HG03064 (cell line): ENCODE results near the gene SPPL3.
"Not testable (repeated sequence)": the region's sequence is repeated elsewhere in the genome, so short reads cannot be mapped to it uniquely, and the experiment has no call there.

Experiments used
- ATAC-seq: cut with Tn5 transposase; IDR thresholded peaks from one replicate; pipeline ENCODE4 v1.9.1; 2021; ENCODE audit warnings: low read depth; ENCODE audit not compliant: unreplicated experiment

The SPPL3 gene

DNA sequence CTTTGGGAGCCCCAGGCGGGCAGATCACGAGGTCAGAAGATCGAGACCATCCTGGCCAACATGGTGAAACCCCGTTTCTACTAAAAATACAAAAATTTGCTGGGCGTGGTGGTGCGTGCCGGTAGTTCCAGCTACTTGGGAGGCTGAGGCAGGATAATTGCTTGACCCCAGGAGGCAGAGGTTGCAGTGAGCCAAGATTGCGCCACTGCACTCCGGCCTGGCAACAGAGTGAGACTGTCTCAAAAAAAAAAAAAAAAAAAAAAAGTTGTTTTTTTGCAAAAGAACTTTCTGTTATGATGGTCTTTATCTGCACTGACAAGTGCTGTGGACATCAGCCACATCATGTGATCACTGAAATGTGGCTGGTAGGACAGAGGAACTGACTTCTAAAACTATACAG, 111.7 kb downstream of the SPPL3 start:
- ATAC-seq, result not testable (repeated sequence)

DNA sequence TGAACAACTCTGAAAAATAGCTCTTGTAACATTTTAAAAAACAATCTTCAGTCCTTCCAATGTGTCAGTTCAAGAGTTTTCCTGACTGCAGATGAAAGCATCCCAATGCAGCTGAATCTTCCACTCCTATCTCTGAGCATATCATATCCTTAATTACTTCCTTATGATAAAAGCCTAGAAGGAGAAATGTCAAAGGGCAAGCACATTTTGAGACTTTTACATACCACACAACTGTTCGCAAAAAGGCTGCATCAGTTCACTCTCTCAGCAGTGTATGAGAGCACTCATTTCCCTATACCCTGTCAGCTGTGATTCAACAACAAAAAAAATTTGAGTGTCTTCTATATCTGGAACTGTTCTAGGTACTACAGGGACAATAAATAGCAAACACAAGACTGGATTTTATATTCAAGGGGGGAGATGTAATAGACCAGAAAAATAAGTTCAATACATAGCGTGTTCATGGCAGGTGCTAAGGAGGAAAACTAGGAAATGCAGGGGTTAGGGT, 112.4 kb downstream of the SPPL3 start:
- no peak for ATAC-seq

DNA sequence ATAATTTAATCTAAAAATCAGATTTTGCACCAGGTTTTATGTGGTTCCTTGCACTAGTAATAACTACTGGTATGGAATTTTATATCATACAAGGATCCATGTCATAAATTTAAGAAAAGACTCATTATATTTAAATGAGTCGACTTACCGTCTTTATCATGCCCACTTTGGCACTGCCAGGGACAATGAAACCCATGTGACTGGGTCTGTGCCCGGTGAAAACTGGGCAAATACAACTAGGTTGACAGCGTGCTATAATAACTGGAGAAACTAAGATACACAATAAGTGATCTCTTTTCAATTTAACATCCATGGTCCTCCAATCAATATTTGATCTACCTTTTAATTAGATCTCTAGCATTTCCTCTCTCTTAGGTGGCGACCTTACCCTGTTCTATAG, 114.0 kb downstream of the SPPL3 start:
- ATAC-seq, result no peak

DNA sequence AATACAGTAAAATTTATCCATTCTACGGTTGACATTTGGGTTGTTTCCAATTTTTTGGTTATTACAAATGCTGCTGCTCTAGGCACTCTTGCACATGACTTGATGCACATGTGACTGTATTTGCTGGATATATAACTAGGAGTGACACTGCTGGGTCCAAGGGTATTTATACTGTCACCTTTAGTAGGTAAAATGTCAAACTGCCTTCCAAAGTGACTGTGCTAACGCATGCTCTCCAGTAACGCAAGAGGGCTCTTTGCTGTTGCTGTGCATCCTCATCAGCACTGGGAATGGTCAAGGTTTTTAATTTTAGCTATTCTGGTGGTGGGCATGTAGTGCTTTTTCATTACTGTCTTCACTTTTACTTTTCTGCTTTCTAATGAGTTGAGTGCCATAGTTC, 116.3 kb downstream of the SPPL3 start:
- no peak for ATAC-seq

DNA sequence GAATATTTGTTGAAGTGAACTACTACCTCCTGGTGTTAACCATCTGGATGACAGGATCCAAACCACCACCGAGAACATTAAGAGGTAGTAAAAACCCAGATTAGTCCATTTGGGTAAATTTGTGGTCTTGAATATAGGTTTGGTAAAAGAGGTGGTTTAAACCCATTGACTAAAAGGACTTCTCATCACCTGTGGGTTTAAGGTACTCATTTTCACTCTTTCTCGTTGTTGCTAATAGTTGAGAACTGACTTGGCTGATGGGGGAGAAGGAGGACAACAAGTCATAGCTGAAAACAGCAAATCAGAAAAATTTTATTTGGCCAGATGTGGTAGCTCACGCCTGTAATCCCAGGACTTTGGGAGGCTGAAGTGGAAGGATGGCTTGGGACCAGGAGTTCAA, 119.4 kb downstream of the SPPL3 start:
- no peak for ATAC-seq

DNA sequence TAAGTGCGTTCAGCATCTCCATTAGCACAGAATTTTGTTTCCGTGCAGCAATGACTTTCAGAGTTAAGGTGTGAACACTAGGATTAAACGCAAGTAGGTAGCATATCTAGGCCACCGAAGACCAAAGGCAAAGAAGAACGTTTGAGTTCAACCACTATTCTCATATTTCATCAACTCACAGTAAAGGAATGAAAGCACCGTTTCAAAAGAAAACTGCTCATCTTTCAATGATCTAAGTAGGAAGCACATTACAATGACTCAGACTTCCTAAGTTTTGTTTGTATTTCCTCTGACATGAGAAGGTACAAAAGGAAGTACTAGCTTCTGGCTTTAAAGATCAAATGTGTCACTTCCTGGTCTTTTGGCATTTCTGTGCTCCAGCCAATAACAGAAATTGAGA, 121.0 kb downstream of the SPPL3 start:
- no peak for ATAC-seq

DNA sequence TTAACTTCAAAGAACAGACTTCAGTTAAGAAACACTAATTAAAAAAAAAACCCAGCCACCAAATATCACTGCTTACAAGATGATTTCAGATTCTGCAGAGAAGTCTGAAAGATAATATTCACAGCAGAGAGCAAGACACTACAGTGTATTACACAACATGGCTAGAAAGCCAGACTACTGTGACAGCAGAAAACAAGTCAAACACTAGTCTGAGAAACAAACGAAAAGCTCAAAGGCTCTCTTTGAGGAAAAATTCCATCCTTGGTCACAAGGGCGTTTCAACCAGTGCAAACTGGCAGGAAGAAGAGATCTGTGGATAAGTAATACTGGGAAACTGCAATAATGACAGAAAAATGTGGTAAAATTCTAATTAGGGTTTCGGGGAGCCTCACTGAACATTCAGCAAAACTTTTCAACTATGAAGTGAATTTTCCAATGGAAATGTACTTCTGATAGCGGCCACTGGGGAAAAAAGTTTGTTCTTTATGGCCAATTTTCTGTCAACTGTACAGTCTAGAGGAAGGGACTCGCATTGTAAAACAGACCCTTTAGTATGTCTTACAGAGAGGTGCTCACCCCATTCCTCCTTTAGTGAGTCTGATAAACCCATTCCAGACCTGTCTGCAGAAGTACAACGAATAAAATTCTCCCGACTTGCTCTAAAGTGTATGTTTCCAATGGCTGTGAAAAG, 128.2 kb downstream of the SPPL3 start:
- ATAC-seq, result no peak

DNA sequence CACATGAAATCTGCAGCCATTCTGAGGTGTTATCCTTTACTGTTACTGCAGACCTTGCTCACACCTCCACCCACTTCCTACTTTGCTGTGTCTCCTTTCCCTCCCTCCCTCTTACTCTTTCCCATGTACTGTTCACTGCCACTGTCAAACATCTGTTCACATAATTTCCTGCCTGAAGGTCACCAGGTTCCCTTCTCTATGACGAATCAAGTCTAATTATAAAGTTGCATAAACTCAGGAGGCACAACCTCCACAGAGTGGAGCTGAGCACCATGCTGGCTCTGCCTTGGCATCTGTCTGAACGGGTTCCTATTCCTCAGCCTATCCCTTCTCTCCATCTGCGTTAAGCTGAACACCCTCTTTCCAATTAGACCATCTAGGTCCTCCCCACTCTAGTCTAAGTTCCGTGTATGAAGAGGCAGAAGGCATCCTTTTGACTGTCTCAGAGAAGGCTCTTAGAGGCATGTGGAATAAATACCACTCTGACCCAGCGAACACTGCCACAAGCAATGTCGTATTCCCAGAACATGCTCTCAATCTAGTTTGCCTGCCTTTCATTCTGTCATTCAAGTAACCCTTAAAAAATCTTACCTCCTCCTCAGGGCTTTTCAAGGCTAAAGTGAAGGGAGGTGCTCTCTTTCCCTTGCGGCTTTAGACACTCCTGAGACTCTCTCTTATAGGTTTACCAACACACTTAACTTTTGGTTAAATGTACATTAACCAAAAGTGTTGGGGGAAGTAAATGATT, 129.8 kb downstream of the SPPL3 start:
- no peak for ATAC-seq

DNA sequence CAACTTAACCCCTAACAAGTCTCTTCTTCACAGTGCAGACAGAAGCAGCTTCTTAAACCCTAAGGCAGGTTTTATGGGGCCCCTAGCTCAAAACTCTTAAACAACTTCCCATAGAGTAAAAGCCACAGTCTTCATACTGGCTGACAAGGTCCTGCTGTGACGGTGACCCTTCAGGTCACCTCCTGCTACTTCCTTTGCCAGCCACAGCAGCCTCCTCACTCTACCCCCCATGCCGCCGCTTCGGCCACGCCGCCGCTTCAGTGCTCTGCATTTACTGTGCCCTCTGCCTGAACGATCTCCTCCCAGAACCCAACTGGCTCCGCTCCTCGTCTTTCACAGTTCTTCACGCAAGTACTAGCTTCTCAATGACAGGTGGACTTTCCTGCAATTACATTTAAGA, 133.1 kb downstream of the SPPL3 start:
- no peak for ATAC-seq

DNA sequence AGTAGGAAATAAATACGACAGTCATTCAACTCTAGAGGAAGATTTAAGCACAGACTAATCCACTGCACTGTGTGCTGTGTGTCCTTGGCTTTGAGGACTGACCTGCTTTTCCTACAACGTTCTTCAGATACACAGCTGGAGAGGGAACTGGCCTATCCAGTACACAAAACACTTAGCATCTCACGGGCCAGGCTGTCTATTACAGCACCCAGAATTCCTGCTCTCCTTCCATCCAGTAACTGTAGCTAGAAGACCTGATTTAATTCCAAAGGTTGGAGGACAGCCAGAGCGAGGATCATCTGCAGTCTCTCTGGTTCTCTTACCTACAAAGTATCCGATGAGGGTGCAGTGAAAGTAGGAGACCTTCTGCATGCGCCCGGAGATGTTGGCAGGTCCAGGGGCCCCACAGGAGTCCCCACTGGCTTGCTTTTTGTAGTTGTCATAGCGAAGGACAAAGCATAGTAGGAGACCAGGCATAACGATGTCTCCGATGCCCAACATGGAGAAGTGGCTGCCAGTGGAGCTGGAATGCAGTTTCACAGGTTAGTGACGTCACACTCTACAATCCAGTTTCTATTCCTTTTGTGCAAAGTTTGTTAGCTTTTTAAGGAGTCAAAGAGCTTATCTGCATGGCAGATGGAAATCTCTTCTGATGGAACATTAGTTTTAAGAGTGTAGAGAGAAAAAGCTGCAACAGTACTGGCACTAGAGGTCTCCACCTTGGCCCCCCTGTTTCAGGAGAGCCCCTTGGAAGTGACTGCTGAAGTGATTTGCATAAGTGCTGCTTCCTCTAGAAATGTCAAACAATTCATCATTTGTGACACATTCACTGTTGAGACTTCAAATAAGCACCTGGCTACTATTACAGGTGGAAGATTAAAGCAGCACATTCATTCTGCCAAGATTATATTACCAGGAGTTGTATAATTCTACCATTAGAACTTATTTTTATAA, 136.8 kb downstream of the SPPL3 start:
- ATAC-seq, result no peak

DNA sequence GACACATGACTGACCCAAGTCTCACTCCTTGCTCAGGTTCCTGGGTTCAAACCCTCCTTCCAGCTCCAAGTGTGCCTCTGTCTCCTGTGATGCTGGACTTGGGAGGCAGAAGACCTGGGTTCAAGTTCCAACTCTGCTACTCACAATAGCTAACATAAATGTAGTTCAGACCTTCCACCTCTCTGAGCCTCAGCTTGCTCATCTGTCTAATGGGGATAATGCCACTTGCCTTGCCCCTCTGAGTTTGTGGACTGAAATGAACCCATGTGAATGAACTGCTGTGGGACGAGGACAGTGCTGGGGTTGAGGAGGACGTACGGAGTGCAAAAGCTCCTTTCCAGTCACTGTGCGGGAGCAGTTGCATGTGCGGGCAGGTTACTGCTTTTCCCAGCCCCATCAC, 137.6 kb downstream of the SPPL3 start:
- ATAC-seq, result no peak

DNA sequence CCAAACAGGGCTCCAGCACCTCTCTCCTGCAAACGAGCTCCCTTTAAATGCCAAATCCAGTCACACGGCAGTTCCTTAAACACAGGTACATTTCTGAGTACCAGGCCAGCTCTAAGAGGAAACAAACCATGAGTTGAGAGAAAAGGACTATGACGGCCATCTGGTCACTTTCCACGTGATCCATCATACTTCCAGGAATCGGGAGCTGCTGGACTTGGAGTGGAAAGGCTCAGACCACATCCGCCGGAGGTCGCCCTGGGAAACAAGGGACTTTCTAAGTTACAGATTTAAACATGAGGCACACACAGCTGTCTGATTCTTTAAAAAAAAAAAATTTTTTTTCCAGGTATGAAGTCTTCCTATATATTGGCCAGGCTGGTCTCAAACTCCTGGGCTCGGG, 139.3 kb downstream of the SPPL3 start:
- no peak for ATAC-seq

DNA sequence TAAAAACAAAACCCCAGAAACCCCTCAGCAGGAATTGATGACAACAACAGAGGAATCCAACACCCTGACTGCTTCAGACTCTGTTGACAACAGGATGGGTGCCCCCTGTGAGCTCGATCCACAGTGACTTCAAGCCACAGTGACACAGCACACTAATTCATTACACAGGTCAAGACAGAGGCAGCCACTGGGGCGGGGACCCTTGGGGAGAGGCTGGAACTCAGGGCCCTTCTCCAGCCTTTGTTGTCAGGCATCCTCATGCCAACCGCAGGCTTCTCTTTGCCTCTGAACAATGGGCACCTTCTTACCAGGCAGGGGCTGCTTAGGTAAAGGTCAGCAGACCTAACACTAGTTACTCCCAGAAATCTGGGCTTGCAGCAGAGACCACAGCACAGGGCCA, 140.9 kb downstream of the SPPL3 start:
- no peak for ATAC-seq

DNA sequence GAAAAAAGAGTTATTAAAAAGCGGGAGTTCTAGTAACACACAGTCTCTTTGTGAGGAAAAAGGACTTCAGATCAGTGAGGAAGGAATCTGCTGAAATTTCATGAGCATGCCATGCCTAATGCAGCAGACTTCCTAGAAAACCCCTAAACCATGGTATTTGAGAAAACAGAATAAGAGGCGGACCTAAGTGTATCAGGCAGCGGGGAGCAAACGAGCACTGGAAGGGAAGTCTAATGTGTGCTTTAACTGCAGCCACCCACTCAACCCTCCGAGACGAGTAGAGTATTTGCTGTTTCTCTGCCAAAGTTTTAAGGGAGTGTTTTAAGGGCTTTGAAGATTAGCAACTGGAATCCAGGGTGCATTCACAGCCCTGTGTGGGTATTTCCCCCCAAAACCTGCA, 142.1 kb downstream of the SPPL3 start:
- no peak for ATAC-seq

DNA sequence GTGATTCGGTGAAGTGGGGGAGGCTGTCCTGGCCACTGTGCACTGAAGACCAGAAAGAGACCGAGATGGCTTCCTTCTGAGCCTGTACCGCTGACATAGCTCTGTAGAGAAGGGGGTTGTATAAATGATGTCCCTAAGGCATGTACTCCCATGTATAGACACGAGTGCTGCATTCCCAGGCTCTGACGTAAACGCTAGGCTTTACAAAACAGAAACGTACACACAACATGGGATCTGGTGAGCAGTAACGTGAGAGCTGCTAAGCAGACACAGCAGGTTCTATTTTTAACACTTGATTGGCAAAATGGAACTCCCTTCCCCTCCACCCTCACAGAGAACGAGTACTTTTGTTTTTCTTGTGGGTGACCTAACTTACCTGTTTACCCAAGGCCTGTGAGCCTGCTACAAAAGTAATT, 142.6 kb downstream of the SPPL3 start:
- no peak for ATAC-seq

DNA sequence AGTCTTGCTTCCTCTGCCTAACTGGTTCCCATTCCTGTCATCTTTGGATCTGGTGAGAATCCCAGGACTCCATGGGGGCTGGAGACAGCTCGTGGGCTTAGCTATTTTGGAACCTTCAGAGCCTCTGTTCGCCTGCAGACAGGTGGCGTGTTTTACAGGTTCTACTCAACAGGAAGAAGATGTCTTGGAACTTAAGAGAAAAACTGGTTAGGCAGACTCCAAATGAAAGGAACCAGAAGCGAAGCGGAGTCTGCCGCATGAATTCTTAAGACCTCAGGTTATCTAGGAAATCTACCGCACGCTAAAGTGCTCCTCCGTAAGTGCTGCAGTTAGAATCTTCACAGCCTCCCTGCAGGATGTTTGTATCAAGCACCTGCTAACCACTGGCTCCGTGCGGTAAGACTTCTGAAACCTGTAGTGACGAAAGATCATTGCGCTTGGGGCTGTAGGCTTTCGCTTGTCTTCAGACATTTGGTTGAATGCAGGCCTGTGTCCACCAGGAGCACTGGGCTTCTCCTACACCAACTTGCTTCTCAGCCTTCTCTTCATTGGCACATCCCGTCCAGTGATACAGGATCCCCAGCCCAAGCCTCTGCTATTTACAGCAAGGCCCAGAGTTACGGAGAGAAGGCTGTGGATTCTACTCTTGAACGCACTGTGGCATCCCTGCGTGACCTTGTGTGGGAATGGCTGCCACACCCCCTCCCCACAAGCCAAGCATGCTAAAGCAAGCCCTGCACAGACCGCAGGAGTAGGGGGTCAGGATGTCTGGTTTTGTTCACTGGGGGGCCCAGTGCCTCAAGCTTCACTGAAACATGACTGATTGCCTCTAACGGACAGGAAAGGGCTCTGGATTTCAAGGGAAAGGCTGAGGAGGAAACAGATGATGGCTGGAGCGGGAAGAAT, 143.6 kb downstream of the SPPL3 start:
- ATAC-seq, result no peak

DNA sequence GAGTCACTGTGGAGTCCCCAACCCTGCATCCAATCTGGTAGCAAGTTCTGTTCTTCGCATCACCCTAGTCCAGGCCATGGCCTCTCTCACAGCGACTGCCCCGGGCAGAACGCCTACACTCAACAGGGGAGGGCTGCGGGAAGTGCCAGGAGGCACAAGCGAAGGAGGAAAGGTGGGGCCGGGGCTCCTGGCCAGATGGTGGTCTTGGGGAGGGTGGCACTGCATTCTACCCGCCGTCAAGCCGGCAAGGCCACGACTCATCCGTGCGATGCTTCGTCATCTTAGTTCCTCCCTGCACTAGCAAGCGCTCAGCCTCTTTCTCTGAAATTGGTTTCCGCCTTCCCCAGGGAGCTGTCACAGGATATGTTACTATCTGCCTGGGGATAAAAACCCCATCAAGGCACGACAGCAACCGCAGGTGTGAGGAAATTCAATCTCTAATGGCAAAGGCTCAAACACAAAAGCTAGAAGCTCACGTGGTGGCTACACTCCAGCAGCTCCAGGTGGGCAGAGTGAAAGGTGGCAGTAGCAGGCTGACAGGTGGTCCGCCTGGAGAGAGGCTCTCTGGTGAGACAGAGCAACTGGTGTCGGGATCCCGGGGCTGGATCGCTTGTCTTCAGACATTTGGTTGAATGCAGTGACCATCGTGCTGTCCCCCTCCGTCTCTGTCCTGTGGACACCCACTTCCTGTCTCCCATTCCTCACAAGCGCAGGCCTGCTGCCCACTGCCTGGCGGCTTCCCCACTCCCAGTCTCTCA, 144.4 kb downstream of the SPPL3 start:
- ATAC-seq, result no peak

DNA sequence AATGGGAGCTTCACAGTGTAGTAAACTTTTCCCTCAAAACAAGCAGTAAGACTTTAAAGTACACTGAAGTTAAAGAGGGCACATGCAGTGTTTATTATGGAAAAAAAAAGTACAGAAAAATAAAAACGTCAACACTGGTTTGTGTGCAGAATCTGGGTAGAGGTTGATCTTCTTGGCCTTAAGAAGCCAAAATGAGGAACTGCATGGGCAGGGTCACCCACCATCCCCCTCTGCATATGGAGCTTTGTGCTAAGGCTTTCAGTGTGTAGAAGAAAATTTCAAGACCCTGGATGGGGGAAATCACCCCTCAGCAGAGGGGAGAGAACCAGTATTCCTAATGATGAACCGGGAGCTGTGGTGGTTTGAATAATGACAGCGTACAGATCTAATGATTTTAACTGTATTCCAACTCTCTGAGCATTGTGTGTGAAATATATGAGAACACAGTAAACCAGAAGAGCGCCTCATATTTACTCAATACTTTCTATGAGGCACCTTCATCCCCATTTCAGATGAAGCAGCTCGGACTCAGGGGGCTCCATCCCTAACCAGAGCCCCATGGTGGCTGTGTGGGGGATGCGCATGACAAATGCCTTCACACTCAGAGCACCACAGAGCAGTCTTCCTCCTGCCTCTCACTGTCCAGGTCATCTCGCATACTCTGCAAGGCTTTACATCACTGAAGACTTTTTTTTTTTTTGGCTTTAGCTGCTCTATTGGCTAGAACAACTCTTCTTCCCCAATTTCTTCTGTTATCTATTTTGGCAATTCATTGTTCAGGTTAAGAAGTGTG, 145.2 kb downstream of the SPPL3 start:
- no peak for ATAC-seq

DNA sequence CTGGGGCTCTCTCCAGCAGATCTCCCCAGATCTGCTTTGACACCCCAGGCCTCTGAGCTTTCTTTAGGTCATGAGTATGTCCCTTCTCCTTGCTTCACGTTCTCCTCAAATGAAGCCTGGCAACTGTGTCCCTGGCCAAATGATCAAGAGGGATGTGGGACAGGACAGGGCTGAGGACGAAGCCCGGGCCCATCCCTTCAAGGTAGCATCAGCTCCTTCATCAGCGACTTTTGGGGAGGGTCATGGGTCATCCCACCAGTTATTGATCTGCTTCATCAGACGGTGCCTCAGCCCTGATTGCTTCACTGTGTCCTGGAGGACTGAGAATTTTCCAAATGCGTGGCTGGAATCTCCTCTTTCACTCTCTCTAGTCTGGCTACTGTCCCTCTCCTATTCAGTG, 146.2 kb downstream of the SPPL3 start:
- no peak for ATAC-seq
